GM21447 (cell line): ENCODE data around the gene ATAD3A.
"Not testable (repeated sequence)": the region's sequence is repeated elsewhere in the genome, so short reads cannot be mapped to it uniquely, and the experiment has no call there.

Experiments
- ATAC-seq: cut with Tn5 transposase; IDR thresholded peaks from one replicate; pipeline ENCODE4 v1.9.1; 2021; ENCODE audit not compliant: unreplicated experiment

Gene ATAD3A

GRCh38 chr1:1522536-1522935 lies 10.6 kb downstream of the ATAD3A start:
- ATAC-seq, result not testable (repeated sequence)

- ATAC-seq, result not testable (repeated sequence)
Observed at GRCh38 chr1:1523226-1523625, 11.3 kb downstream of the ATAD3A start.

- ATAC-seq, result not testable (repeated sequence)
Observed at GRCh38 chr1:1523651-1524050, 11.7 kb downstream of the ATAD3A start.

GRCh38 chr1:1524750-1525383 lies 12.9 kb downstream of the ATAD3A start:
- not testable (repeated sequence) for ATAC-seq

GRCh38 chr1:1526476-1526875 lies 14.5 kb downstream of the ATAD3A start:
- not testable (repeated sequence) for ATAC-seq

GRCh38 chr1:1527092-1527816 lies 15.3 kb downstream of the ATAD3A start:
- no peak for ATAC-seq

- no peak for ATAC-seq
Observed at GRCh38 chr1:1528301-1529267, 16.6 kb downstream of the ATAD3A start.

GRCh38 chr1:1529321-1529720 lies 17.4 kb downstream of the ATAD3A start:
- no peak for ATAC-seq

GRCh38 chr1:1529936-1530335 lies 18.0 kb downstream of the ATAD3A start:
- no peak for ATAC-seq

- ATAC-seq, result no peak
Observed at GRCh38 chr1:1531947-1532346, 20.0 kb downstream of the ATAD3A start.

- ATAC-seq, result not testable (repeated sequence)
Observed at GRCh38 chr1:1533176-1533893, 21.4 kb downstream of the ATAD3A start.

GRCh38 chr1:1533894-1534291 lies 21.9 kb downstream of the ATAD3A start:
- ATAC-seq, result not testable (repeated sequence)

GRCh38 chr1:1534401-1535154 lies 22.6 kb downstream of the ATAD3A start:
- ATAC-seq, result no peak

GRCh38 chr1:1535201-1536018 lies 23.4 kb downstream of the ATAD3A start:
- no peak for ATAC-seq

GRCh38 chr1:1536019-1536937 lies 24.3 kb downstream of the ATAD3A start:
- ATAC-seq, result no peak

GRCh38 chr1:1536938-1537546 lies 25.1 kb downstream of the ATAD3A start:
- no peak for ATAC-seq

- no peak for ATAC-seq
Observed at GRCh38 chr1:1537626-1538250, 25.8 kb downstream of the ATAD3A start.
